HEK293T (cell line): ENCODE data around the gene CCND2.

ENCODE experiments used
- CTCF ChIA-PET: fragments of 350-600 bp; formaldehyde crosslinking; extraction: SDS; loops from one replicate; lab custom pipeline; 2021; ENCODE audit warnings: antibody characterized with exemption, inconsistent platforms; lab: Yijun Ruan, JAX
- POLR2A ChIA-PET: fragments of 350-600 bp; formaldehyde crosslinking; extraction: SDS; loops from one replicate; lab custom pipeline; 2020; ENCODE audit warnings: antibody characterized with exemption, inconsistent platforms; lab: Yijun Ruan, JAX
- DNase-seq: peaks from one replicate; pipeline ENCODE4 v3.0.0; 2012; ENCODE audit warnings: mixed read lengths; ENCODE audit errors: extremely low spot score
- CTBP1 ChIP-seq: fragments of 450-650 bp; IDR thresholded peaks from 2 replicates; pipeline ENCODE4 v1.6.1; 2016; ENCODE audit warnings: borderline replicate concordance
- ELF4 ChIP-seq: fragments of 450-650 bp; IDR thresholded peaks from 2 replicates; pipeline ENCODE4 v1.6.1; 2017; ENCODE audit warnings: antibody characterized with exemption
- FOXA1 ChIP-seq: fragments of 450-650 bp; IDR thresholded peaks from 2 replicates; pipeline ENCODE4 v1.6.1; 2016; ENCODE audit warnings: mild to moderate bottlenecking
- FOXK2 ChIP-seq: fragments of 450-650 bp; IDR thresholded peaks from 2 replicates; pipeline ENCODE4 v1.6.1; 2016; ENCODE audit warnings: mild to moderate bottlenecking
- HDGF ChIP-seq: fragments of 450-650 bp; IDR thresholded peaks from 2 replicates; pipeline ENCODE4 v1.6.1; 2017; ENCODE audit warnings: antibody characterized with exemption, borderline replicate concordance
- L3MBTL2 ChIP-seq: fragments of 450-650 bp; conservative IDR thresholded peaks from 2 replicates; pipeline ENCODE4 v1.6.1; 2016; ENCODE audit warnings: mild to moderate bottlenecking
- LEF1 ChIP-seq: fragments of 450-650 bp; IDR thresholded peaks from 2 replicates; pipeline ENCODE4 v1.6.1; 2017; ENCODE audit warnings: mild to moderate bottlenecking, borderline replicate concordance
- NFRKB ChIP-seq: fragments of 450-650 bp; IDR thresholded peaks from 2 replicates; pipeline ENCODE4 v1.6.1; 2016; ENCODE audit warnings: mild to moderate bottlenecking, moderate library complexity
- PKNOX1 ChIP-seq: fragments of 450-650 bp; IDR thresholded peaks from 2 replicates; pipeline ENCODE4 v1.6.1; 2016
- SP1 ChIP-seq: fragments of 450-650 bp; IDR thresholded peaks from 2 replicates; pipeline ENCODE4 v1.6.1; 2017
- SUZ12 ChIP-seq: fragments of 450-650 bp; IDR thresholded peaks from 2 replicates; pipeline ENCODE4 v1.6.1; 2016; ENCODE audit warnings: mild to moderate bottlenecking
- TARDBP ChIP-seq: fragments of 450-650 bp; IDR thresholded peaks from 2 replicates; pipeline ENCODE4 v1.6.1; 2016
- ZNF384 ChIP-seq: fragments of 450-650 bp; IDR thresholded peaks from 2 replicates; pipeline ENCODE4 v1.6.1; 2016

The CCND2 gene

GRCh38 chr12:4320497-4320852 is 46.9 kb downstream of the CCND2 start:
- ChIA-PET CTCF (no interaction called here), POLR2A (interaction anchor here (0.6 to 1.5 kb wide), 6 partner anchors 10 to 967 kb away, joined by 3 read pairs; no protein-coding TSS in a partner anchor)
- TF ChIP-seq CTBP1 (no peak), L3MBTL2 (peak; percentile 66)
- DNase-seq = no peak

GRCh38 chr12:4320853-4321701 is 47.5 kb downstream of the CCND2 start, which contains the start of gene TIGAR:
TSS of gene TIGAR (plus strand) at chr12:4321213. CDS start at chr12:4321272, 59 bp downstream.
- CTCF ChIA-PET = interaction anchor here (0.5 kb wide), 1 partner anchor 437 kb away, joined by 3 read pairs; no protein-coding TSS in a partner anchor
- peak; percentile 96 for DNase-seq
- POLR2A ChIA-PET = interaction anchor here (0.6 to 1.5 kb wide), 4 partner anchors 11 to 606 kb away, joined by 3 read pairs; partner anchors contain the start of gene CCND2
- peak; percentile 54 for TF ChIP-seq PKNOX1
- TF ChIP-seq ELF4 = peak; percentile 32; the same call in 1 of the 2 replicates
- TF ChIP-seq FOXA1 = no peak

GRCh38 chr12:4322726-4323125 is 49.2 kb downstream of the CCND2 start:
- POLR2A ChIA-PET = no interaction called here
- TF ChIP-seq HDGF (no peak), SP1 (no peak), CTBP1 (no peak), PKNOX1 (no peak), NFRKB (no peak), ELF4 (no peak), LEF1 (no peak), ZNF384 (no peak), TARDBP (no peak), FOXK2 (no peak), FOXA1 (no peak), SUZ12 (no peak)
- DNase-seq = no peak
- CTCF ChIA-PET = interaction anchor here (0.6 to 0.9 kb wide), 2 partner anchors 13 to 29 kb away, joined by 3 read pairs; no protein-coding TSS in a partner anchor
